Measurements from ENCODE around the gene PPP1R15B. TPM values are rescaled to one million over a fixed set of nuclear protein-coding genes. Genes with fewer than 3 reads are reported as not detected.

PPP1R15B gene
- total and polyA plus RNA-seq, 10 of the 15 experiments (the other 5 are each of a cell fraction or from before 2014, with no cell fraction given), result 13.9 to 38.1 (median 26.5) TPM

- TF ChIP-seq ZNF592 (IDR thresholded peaks at IDR 0.05) (no peak), MLLT1 (IDR thresholded peaks at IDR 0.05) (no peak), MYC (IDR thresholded peaks at IDR 0.05; ENCODE audit: insufficient read depth, insufficient read length, insufficient replicate concordance, low read length, severe bottlenecking) (no peak), RELA (IDR thresholded peaks at IDR 0.05; ENCODE audit: borderline replicate concordance, partially characterized antibody) (no peak), ATF3 (IDR thresholded peaks at IDR 0.05; ENCODE audit: borderline replicate concordance, extremely low read depth, low read depth, low read length) (no peak), GABPA (IDR thresholded peaks at IDR 0.05; ENCODE audit: low read depth) (no peak), EZH2 (IDR thresholded peaks at IDR 0.05; ENCODE audit: borderline replicate concordance, control insufficient read depth, low read depth, low read length) (no peak), JUNB (IDR thresholded peaks at IDR 0.05) (no peak)
Measured at GRCh38 chr1:204432708-204433107, 21.1 kb upstream of the PPP1R15B start (continued).

Measured in GM12878 (cell line).